Effector memory CD8-positive, alpha-beta T cell (primary cell): Measurements from ENCODE around the gene UGGT1.

Experiments used
- ATAC-seq: fragments of 150-1000 bp; cut with Tn5 transposase; replicated peaks from 2 replicates; pipeline ENCODE4 v1.10.0; 2021; ENCODE audit warnings: mild to moderate bottlenecking, moderate library complexity
- DNase-seq, 3 experiments: peaks; one replicate each; pipeline ENCODE4 v3.0.0; 2021
- H3K27ac Mint-ChIP-seq, 2 donors: one replicate each; pipeline ENCODE4 v1.8.0; 2022; ENCODE audit warnings: mild to moderate bottlenecking in 2 of 2, mixed read lengths in 2 of 2, moderate library complexity in 2 of 2
- H3K27me3 Mint-ChIP-seq, 2 donors: one replicate each; pipeline ENCODE4 v1.8.0; 2022; ENCODE audit warnings: mixed read lengths in 2 of 2
- H3K36me3 Mint-ChIP-seq: one replicate; pipeline ENCODE4 v1.8.0; 2022; ENCODE audit warnings: mild to moderate bottlenecking, moderate library complexity, mixed read lengths; ENCODE audit not compliant: insufficient read depth
- H3K4me1 Mint-ChIP-seq, 2 donors: one replicate each; pipeline ENCODE4 v1.8.0; 2022; ENCODE audit warnings: low read depth in 2 of 2, mixed read lengths in 2 of 2
- H3K4me3 Mint-ChIP-seq, 2 donors: one replicate each; pipeline ENCODE4 v1.8.0; 2022; ENCODE audit warnings: mild to moderate bottlenecking in 2 of 2, mixed read lengths in 2 of 2, moderate library complexity in 2 of 2
- H3K9me3 Mint-ChIP-seq, 2 donors: one replicate each; pipeline ENCODE4 v1.8.0; 2022; ENCODE audit warnings: mixed read lengths in 2 of 2

UGGT1 gene

GRCh38 chr2:128076461-128077106 is 14.4 kb upstream of the UGGT1 start:
- DNase-seq (no peak), ATAC-seq (no peak)
- Mint-ChIP-seq H3K4me1 (no peaks in the 10 kb centered on the region), H3K4me3 (no peak overlapping the region), H3K9me3 (no peaks in the 10 kb centered on the region), H3K27me3 (peaks cover 0 to 16% of the 10 kb centered on the region in 2 donors), H3K27ac (no peak overlapping the region), H3K36me3 (no peaks in the 10 kb centered on the region)

GRCh38 chr2:128084757-128085156 is 6.2 kb upstream of the UGGT1 start:
- ATAC-seq = no peak
- Mint-ChIP-seq H3K4me1 (no peaks in the 10 kb centered on the region), H3K9me3 (no peaks in the 10 kb centered on the region), H3K27me3 (peaks cover 7 to 47% of the 10 kb centered on the region in 2 donors), H3K27ac (no peak overlapping the region), H3K4me3 (no peak overlapping the region), H3K36me3 (no peaks in the 10 kb centered on the region)
- no peak for DNase-seq

- Mint-ChIP-seq H3K4me3 (no peak overlapping the region), H3K9me3 (no peaks in the 10 kb centered on the region), H3K4me1 (peaks cover 5 to 8% of the 10 kb centered on the region in 2 donors), H3K27me3 (peaks cover 7 to 33% of the 10 kb centered on the region in 2 donors), H3K27ac (no peak overlapping the region), H3K36me3 (peaks cover 7% of the 10 kb centered on the region)
- DNase-seq = no peak
- ATAC-seq = no peak
Observed at GRCh38 chr2:128086244-128086643, 4.8 kb upstream of the UGGT1 start.

- Mint-ChIP-seq H3K4me3 (peak overlapping the region; percentile 95), H3K27ac (peak overlapping the region; percentile 97), H3K27me3 (no peaks in the 10 kb centered on the region), H3K36me3 (peaks cover 14% of the 10 kb centered on the region), H3K9me3 (no peaks in the 10 kb centered on the region), H3K4me1 (peaks cover 20 to 33% of the 10 kb centered on the region in 2 donors)
- ATAC-seq = peak; percentile 10
- DNase-seq = no peak
Observed at GRCh38 chr2:128090575-128090944, 440 bp upstream of the UGGT1 start.

- Mint-ChIP-seq H3K27ac (peak overlapping the region; percentile 97), H3K4me3 (peak overlapping the region; percentile 95), H3K4me1 (peaks cover 21 to 39% of the 10 kb centered on the region in 2 donors), H3K9me3 (no peaks in the 10 kb centered on the region), H3K27me3 (no peaks in the 10 kb centered on the region), H3K36me3 (peaks cover 14% of the 10 kb centered on the region)
- ATAC-seq (no peak), DNase-seq (peak in 1 of 3 experiments; percentile 3)
Observed at GRCh38 chr2:128091726-128092080, 703 bp downstream of the UGGT1 start.

- no peaks in the 10 kb centered on the region for H3K9me3 Mint-ChIP-seq
- peak overlapping the region; percentile 95 for H3K4me3 Mint-ChIP-seq
- DNase-seq (no peak), ATAC-seq (no peak)
- no peaks in the 10 kb centered on the region for H3K27me3 Mint-ChIP-seq
- H3K36me3 Mint-ChIP-seq = peaks cover 15% of the 10 kb centered on the region
- H3K4me1 Mint-ChIP-seq = peaks cover 21 to 40% of the 10 kb centered on the region in 2 donors
- peak overlapping the region in 1 of 2 donors; percentile 25 for H3K27ac Mint-ChIP-seq
Observed at GRCh38 chr2:128092656-128093055, 1.7 kb downstream of the UGGT1 start.

GRCh38 chr2:128093762-128094161 is 2.8 kb downstream of the UGGT1 start:
- no peak for DNase-seq

GRCh38 chr2:128095201-128095600 is 4.2 kb downstream of the UGGT1 start:
- no peaks in the 10 kb centered on the region for H3K27me3 Mint-ChIP-seq
- H3K9me3 Mint-ChIP-seq = no peaks in the 10 kb centered on the region
- ATAC-seq (no peak), DNase-seq (no peak)
- H3K4me1 Mint-ChIP-seq = peaks cover 21 to 40% of the 10 kb centered on the region in 2 donors
- peaks cover 34% of the 10 kb centered on the region for H3K36me3 Mint-ChIP-seq
- H3K27ac Mint-ChIP-seq = peak overlapping the region in 1 of 2 donors; percentile 41
- peak overlapping the region in 1 of 2 donors; percentile 25 for H3K4me3 Mint-ChIP-seq

More at GRCh38 chr2:128093762-128094161, 2.8 kb downstream of the UGGT1 start:
- H3K4me1 Mint-ChIP-seq = peaks cover 22 to 40% of the 10 kb centered on the region in 2 donors
- no peak for ATAC-seq
- no peaks in the 10 kb centered on the region for H3K27me3 Mint-ChIP-seq
- peak overlapping the region in 1 of 2 donors; percentile 51 for H3K27ac Mint-ChIP-seq
- no peaks in the 10 kb centered on the region for H3K9me3 Mint-ChIP-seq
- H3K4me3 Mint-ChIP-seq = peak overlapping the region in 1 of 2 donors; percentile 26
- H3K36me3 Mint-ChIP-seq = peaks cover 26% of the 10 kb centered on the region

- peak overlapping the region in 1 of 2 donors; percentile 26 for H3K27ac Mint-ChIP-seq
- DNase-seq (no peak), ATAC-seq (no peak)
- H3K4me1 Mint-ChIP-seq = peaks cover 3 to 9% of the 10 kb centered on the region in 2 donors
- no peak overlapping the region for H3K4me3 Mint-ChIP-seq
- no peaks in the 10 kb centered on the region for H3K9me3 Mint-ChIP-seq
- peaks cover 68% of the 10 kb centered on the region for H3K36me3 Mint-ChIP-seq
- no peaks in the 10 kb centered on the region for H3K27me3 Mint-ChIP-seq
Observed at GRCh38 chr2:128103407-128103806, 12.4 kb downstream of the UGGT1 start.

GRCh38 chr2:128105072-128105471 is 14.1 kb downstream of the UGGT1 start:
- no peak for DNase-seq
- no peaks in the 10 kb centered on the region for H3K27me3 Mint-ChIP-seq
- no peak overlapping the region for H3K4me3 Mint-ChIP-seq
- H3K27ac Mint-ChIP-seq = no peak overlapping the region
- peaks cover 67% of the 10 kb centered on the region for H3K36me3 Mint-ChIP-seq
- no peaks in the 10 kb centered on the region for H3K9me3 Mint-ChIP-seq
- ATAC-seq = no peak
- peaks cover 2 to 9% of the 10 kb centered on the region in 2 donors for H3K4me1 Mint-ChIP-seq

- DNase-seq (no peak), ATAC-seq (no peak)
- Mint-ChIP-seq H3K9me3 (no peaks in the 10 kb centered on the region), H3K4me1 (peaks cover 0 to 5% of the 10 kb centered on the region in 2 donors), H3K27me3 (no peaks in the 10 kb centered on the region), H3K4me3 (no peak overlapping the region), H3K27ac (no peak overlapping the region), H3K36me3 (peaks cover 68% of the 10 kb centered on the region)
Observed at GRCh38 chr2:128108166-128108565, 17.2 kb downstream of the UGGT1 start.

- Mint-ChIP-seq H3K9me3 (no peaks in the 10 kb centered on the region), H3K4me3 (no peak overlapping the region), H3K27me3 (no peaks in the 10 kb centered on the region), H3K4me1 (peaks cover 0 to 5% of the 10 kb centered on the region in 2 donors), H3K36me3 (peaks cover 70% of the 10 kb centered on the region), H3K27ac (peak overlapping the region in 1 of 2 donors; percentile 31)
- DNase-seq (no peak), ATAC-seq (no peak)
Observed at GRCh38 chr2:128109243-128109642, 18.2 kb downstream of the UGGT1 start.

GRCh38 chr2:128115921-128116623 is 25.1 kb downstream of the UGGT1 start:
- Mint-ChIP-seq H3K27ac (no peak overlapping the region), H3K36me3 (peaks cover 89% of the 10 kb centered on the region), H3K9me3 (no peaks in the 10 kb centered on the region), H3K4me3 (no peak overlapping the region), H3K27me3 (no peaks in the 10 kb centered on the region), H3K4me1 (no peaks in the 10 kb centered on the region)
- no peak for ATAC-seq
- DNase-seq = no peak

- no peak for DNase-seq
- peaks cover 0 to 4% of the 10 kb centered on the region in 2 donors for H3K4me1 Mint-ChIP-seq
- ATAC-seq = no peak
- H3K27ac Mint-ChIP-seq = no peak overlapping the region
- H3K9me3 Mint-ChIP-seq = no peaks in the 10 kb centered on the region
- no peak overlapping the region for H3K4me3 Mint-ChIP-seq
- peaks cover 93% of the 10 kb centered on the region for H3K36me3 Mint-ChIP-seq
- no peaks in the 10 kb centered on the region for H3K27me3 Mint-ChIP-seq
Observed at GRCh38 chr2:128134573-128134972, 43.6 kb downstream of the UGGT1 start.
